GM23338 (cell line): Measurements from ENCODE around the gene GTPBP10. TPM values are rescaled to one million over a fixed set of nuclear protein-coding genes. Genes with fewer than 3 reads are reported as not detected.

Experiments
- ATAC-seq: fragments of 200-7000 bp; cut with Tn5 transposase; 3 replicates; pipeline ENCODE4 v1.9.1; 2020
- DNase-seq: peaks from one replicate; pipeline ENCODE4 v3.0.0-alpha.2; 2015; ENCODE audit warnings: low spot score
- H2AFZ ChIP-seq: fragments of 200-600 bp; sonication (generic); 2 replicates; pipeline ENCODE4 v1.8.0; 2016; ENCODE audit warnings: antibody characterized with exemption, mild to moderate bottlenecking, moderate library complexity
- H3F3A ChIP-seq: fragments of 200-600 bp; sonication (generic); replicated peaks from 2 replicates; pipeline ENCODE4 v1.8.0; 2017; ENCODE audit warnings: antibody characterized with exemption, mixed run types, low read depth
- H3K27ac ChIP-seq: fragments of 200-600 bp; sonication (generic); 2 replicates; pipeline ENCODE4 v1.6.1; 2016; ENCODE audit warnings: low read depth
- H3K27me3 ChIP-seq: fragments of 200-600 bp; sonication (generic); 2 replicates; pipeline ENCODE4 v1.8.0; 2016; ENCODE audit warnings: mild to moderate bottlenecking, mixed run types, moderate library complexity; ENCODE audit not compliant: insufficient read depth
- H3K36me3 ChIP-seq: fragments of 200-600 bp; sonication (generic); 2 replicates; pipeline ENCODE4 v1.8.0; 2016; ENCODE audit warnings: mild to moderate bottlenecking; ENCODE audit not compliant: insufficient read depth
- H3K4me1 ChIP-seq: fragments of 200-600 bp; sonication (generic); 2 replicates; pipeline ENCODE4 v1.8.0; 2016; ENCODE audit warnings: mild to moderate bottlenecking, moderate library complexity; ENCODE audit not compliant: insufficient read depth
- H3K4me2 ChIP-seq: fragments of 200-600 bp; sonication (generic); 2 replicates; pipeline ENCODE4 v1.7.1; 2017; ENCODE audit warnings: mixed run types
- H3K4me3 ChIP-seq: fragments of 200-600 bp; sonication (generic); 2 replicates; pipeline ENCODE4 v1.6.1; 2016; ENCODE audit warnings: mixed run types
- H3K79me2 ChIP-seq: fragments of 200-600 bp; sonication (generic); replicated peaks from 2 replicates; pipeline ENCODE4 v1.8.0; 2017; ENCODE audit warnings: mild to moderate bottlenecking; ENCODE audit not compliant: insufficient read depth
- H3K9me2 ChIP-seq: fragments of 200-600 bp; sonication (generic); 2 replicates; pipeline ENCODE4 v1.8.0; 2017; ENCODE audit not compliant: insufficient read depth
- H4K20me1 ChIP-seq: fragments of 200-600 bp; sonication (generic); replicated peaks from 2 replicates; pipeline ENCODE4 v1.8.0; 2017; ENCODE audit warnings: mild to moderate bottlenecking; ENCODE audit not compliant: insufficient read depth
- H3K27ac Mint-ChIP-seq: 2 replicates; pipeline ENCODE4 v1.8.0; 2020; ENCODE audit warnings: inconsistent platforms, mild to moderate bottlenecking, moderate library complexity, mixed read lengths
- H3K27me3 Mint-ChIP-seq: 3 replicates; pipeline ENCODE4 v1.8.0; 2022; ENCODE audit warnings: low read depth, mild to moderate bottlenecking, moderate library complexity, mixed read lengths, inconsistent platforms; ENCODE audit not compliant: insufficient read depth, poor library complexity
- H3K36me3 Mint-ChIP-seq: 3 replicates; pipeline ENCODE4 v1.8.0; 2021; ENCODE audit warnings: low read depth, mild to moderate bottlenecking, inconsistent platforms, moderate library complexity, mixed read lengths
- H3K4me1 Mint-ChIP-seq: 3 replicates; pipeline ENCODE4 v1.8.0; 2020; ENCODE audit warnings: mild to moderate bottlenecking, inconsistent platforms, mixed read lengths
- H3K4me3 Mint-ChIP-seq: 3 replicates; pipeline ENCODE4 v1.8.0; 2021; ENCODE audit warnings: moderate library complexity, mild to moderate bottlenecking, inconsistent platforms, mixed read lengths
- H3K9me3 Mint-ChIP-seq: 3 replicates; pipeline ENCODE4 v1.8.0; 2020; ENCODE audit warnings: moderate library complexity, mild to moderate bottlenecking, inconsistent platforms, mixed read lengths
- CREB1 ChIP-seq: fragments of 250-450 bp; sonication (Bioruptor Pico); IDR thresholded peaks from 2 replicates; pipeline ENCODE4 v1.5.0; 2020; ENCODE audit warnings: low read depth, mild to moderate bottlenecking, moderate library complexity
- EZH2 ChIP-seq: fragments of 200-600 bp; sonication (generic); IDR thresholded peaks from one replicate; pipeline ENCODE4 v1.8.0; 2017; ENCODE audit warnings: antibody characterized with exemption, mild to moderate bottlenecking, low read depth; ENCODE audit not compliant: unreplicated experiment
- JUNB ChIP-seq: IDR thresholded peaks from one replicate; pipeline ENCODE4 v1.6.1; 2016; ENCODE audit warnings: antibody characterized with exemption; ENCODE audit not compliant: unreplicated experiment
- NANOG ChIP-seq: IDR thresholded peaks from 2 replicates; pipeline ENCODE4 v1.6.1; 2016; ENCODE audit warnings: antibody characterized with exemption, borderline replicate concordance
- POLR2AphosphoS5 ChIP-seq: IDR thresholded peaks from 2 replicates; pipeline ENCODE4 v1.6.1; 2016; ENCODE audit warnings: antibody characterized with exemption, low read depth
- ZNF114 ChIP-seq: fragments of 250-450 bp; sonication (Bioruptor Pico); IDR thresholded peaks from 2 replicates; pipeline ENCODE4 v1.5.0; 2020; ENCODE audit warnings: mild to moderate bottlenecking, moderate library complexity
- ZNF331 ChIP-seq: fragments of 250-450 bp; sonication (Bioruptor Pico); IDR thresholded peaks from 2 replicates; pipeline ENCODE4 v1.5.0; 2020; ENCODE audit warnings: low read depth, mild to moderate bottlenecking, moderate library complexity
- polyA plus RNA-seq: library from polyadenylated mRNA; unstranded; fragments of >200 nt; fragmentation: Nextera tagmentation; extraction: Ambion mirVana; gene quantifications from 2 replicates; pipeline ENCODE4 v1.2.1, GENCODE V29; 2016
- total RNA-seq: library from RNA; depleted of rRNA; stranded (reverse); fragments of >200 nt; shearing (Covaris generic); gene quantifications from 2 replicates; pipeline ENCODE4 v1.2.3, GENCODE V29; 2014
- TF ChIP-seq, protein P1 (sequence below): fragments of 250-450 bp; sonication (Bioruptor Pico); IDR thresholded peaks from 2 replicates; pipeline ENCODE4 v1.5.0; 2020; ENCODE audit warnings: mild to moderate bottlenecking, moderate library complexity
- TF ChIP-seq, protein P2 (sequence below): IDR thresholded peaks from 2 replicates; pipeline ENCODE4 v1.6.1; 2016; ENCODE audit warnings: antibody characterized with exemption
- TF ChIP-seq, protein P3 (sequence below), 2 experiments: fragments of 200-600 bp in 1 of 2; sonication (generic) in 1 of 2; conservative IDR thresholded peaks; 2 replicates each; pipeline versions ENCODE4 v1.5.1 to v1.6.1; 2016 to 2017; ENCODE audit warnings: antibody characterized with exemption in 2 of 2, low read depth in 2 of 2, mild to moderate bottlenecking in 2 of 2, moderate library complexity in 1 of 2
- TF ChIP-seq, protein P4 (sequence below): IDR thresholded peaks from one replicate; pipeline ENCODE4 v1.6.1; 2018; ENCODE audit warnings: antibody characterized with exemption; ENCODE audit not compliant: unreplicated experiment

GTPBP10 gene
- total and polyA plus RNA-seq, 2 experiments from 2014 or later = 15.1 to 23.0 TPM

DNA sequence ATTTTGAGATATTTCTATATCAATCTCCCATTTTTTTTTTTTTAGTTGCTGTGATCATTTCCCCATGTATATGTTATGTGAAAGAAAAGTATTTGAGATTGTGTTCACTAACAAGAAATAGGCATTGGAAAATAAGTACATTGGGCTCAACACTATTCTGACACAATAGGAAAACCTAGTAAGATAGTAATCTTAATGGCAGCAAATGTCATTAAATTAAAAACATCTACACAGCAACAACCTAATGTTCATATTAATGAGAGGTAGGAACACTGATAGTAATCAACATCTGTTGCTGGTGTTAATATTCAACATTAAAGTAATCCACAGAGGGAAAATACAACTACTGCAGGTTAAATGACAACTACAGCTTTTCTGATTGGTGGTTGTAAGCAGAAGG is 1.5 kb upstream of the GTPBP10 start:
- Mint-ChIP-seq H3K4me3 (peak overlapping the region; percentile 95), H3K36me3 (peaks cover 2% of the 10 kb centered on the region; the same call in 1 of the 3 replicates), H3K4me1 (peaks cover 9% of the 10 kb centered on the region; the same call in 2 of the 3 replicates), H3K9me3 (no peaks in the 10 kb centered on the region), H3K27me3 (peaks cover 8% of the 10 kb centered on the region), H3K27ac (no peak overlapping the region)
- Histone ChIP-seq H3K36me3 (no peaks in the 10 kb centered on the region), H3K27ac (no peak overlapping the region), H3K4me3 (peak overlapping the region; percentile 83), H3K27me3 (no peaks in the 10 kb centered on the region), H2AFZ (peak overlapping the region; percentile 87), H3K4me2 (peak overlapping the region; percentile 91), H3K4me1 (no peaks in the 10 kb centered on the region), H4K20me1 (no peaks in the 10 kb centered on the region), H3K9me2 (no peaks in the 10 kb centered on the region), H3K79me2 (peaks cover 33% of the 10 kb centered on the region), H3F3A (no peaks in the 10 kb centered on the region)
- no peak for ATAC-seq
- no peak for DNase-seq
- TF ChIP-seq, protein P1, sequence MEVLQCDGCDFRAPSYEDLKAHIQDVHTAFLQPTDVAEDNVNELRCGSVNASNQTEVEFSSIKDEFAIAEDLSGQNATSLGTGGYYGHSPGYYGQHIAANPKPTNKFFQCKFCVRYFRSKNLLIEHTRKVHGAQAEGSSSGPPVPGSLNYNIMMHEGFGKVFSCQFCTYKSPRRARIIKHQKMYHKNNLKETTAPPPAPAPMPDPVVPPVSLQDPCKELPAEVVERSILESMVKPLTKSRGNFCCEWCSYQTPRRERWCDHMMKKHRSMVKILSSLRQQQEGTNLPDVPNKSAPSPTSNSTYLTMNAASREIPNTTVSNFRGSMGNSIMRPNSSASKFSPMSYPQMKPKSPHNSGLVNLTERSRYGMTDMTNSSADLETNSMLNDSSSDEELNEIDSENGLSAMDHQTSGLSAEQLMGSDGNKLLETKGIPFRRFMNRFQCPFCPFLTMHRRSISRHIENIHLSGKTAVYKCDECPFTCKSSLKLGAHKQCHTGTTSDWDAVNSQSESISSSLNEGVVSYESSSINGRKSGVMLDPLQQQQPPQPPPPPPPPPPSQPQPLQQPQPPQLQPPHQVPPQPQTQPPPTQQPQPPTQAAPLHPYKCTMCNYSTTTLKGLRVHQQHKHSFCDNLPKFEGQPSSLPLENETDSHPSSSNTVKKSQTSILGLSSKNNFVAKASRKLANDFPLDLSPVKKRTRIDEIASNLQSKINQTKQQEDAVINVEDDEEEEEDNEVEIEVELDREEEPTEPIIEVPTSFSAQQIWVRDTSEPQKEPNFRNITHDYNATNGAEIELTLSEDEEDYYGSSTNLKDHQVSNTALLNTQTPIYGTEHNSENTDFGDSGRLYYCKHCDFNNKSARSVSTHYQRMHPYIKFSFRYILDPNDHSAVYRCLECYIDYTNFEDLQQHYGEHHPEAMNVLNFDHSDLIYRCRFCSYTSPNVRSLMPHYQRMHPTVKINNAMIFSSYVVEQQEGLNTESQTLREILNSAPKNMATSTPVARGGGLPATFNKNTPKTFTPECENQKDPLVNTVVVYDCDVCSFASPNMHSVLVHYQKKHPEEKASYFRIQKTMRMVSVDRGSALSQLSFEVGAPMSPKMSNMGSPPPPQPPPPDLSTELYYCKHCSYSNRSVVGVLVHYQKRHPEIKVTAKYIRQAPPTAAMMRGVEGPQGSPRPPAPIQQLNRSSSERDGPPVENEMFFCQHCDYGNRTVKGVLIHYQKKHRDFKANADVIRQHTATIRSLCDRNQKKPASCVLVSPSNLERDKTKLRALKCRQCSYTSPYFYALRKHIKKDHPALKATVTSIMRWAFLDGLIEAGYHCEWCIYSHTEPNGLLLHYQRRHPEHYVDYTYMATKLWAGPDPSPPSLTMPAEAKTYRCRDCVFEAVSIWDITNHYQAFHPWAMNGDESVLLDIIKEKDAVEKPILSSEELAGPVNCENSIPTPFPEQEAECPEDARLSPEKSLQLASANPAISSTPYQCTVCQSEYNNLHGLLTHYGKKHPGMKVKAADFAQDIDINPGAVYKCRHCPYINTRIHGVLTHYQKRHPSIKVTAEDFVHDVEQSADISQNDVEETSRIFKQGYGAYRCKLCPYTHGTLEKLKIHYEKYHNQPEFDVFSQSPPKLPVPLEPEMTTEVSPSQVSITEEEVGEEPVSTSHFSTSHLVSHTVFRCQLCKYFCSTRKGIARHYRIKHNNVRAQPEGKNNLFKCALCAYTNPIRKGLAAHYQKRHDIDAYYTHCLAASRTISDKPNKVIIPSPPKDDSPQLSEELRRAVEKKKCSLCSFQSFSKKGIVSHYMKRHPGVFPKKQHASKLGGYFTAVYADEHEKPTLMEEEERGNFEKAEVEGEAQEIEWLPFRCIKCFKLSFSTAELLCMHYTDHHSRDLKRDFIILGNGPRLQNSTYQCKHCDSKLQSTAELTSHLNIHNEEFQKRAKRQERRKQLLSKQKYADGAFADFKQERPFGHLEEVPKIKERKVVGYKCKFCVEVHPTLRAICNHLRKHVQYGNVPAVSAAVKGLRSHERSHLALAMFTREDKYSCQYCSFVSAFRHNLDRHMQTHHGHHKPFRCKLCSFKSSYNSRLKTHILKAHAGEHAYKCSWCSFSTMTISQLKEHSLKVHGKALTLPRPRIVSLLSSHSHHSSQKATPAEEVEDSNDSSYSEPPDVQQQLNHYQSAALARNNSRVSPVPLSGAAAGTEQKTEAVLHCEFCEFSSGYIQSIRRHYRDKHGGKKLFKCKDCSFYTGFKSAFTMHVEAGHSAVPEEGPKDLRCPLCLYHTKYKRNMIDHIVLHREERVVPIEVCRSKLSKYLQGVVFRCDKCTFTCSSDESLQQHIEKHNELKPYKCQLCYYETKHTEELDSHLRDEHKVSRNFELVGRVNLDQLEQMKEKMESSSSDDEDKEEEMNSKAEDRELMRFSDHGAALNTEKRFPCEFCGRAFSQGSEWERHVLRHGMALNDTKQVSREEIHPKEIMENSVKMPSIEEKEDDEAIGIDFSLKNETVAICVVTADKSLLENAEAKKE (CRISPR knock-in tag) = no peak
- no peak for TF ChIP-seq JUNB
- TF ChIP-seq EZH2 = no peak
- TF ChIP-seq, protein P2, sequence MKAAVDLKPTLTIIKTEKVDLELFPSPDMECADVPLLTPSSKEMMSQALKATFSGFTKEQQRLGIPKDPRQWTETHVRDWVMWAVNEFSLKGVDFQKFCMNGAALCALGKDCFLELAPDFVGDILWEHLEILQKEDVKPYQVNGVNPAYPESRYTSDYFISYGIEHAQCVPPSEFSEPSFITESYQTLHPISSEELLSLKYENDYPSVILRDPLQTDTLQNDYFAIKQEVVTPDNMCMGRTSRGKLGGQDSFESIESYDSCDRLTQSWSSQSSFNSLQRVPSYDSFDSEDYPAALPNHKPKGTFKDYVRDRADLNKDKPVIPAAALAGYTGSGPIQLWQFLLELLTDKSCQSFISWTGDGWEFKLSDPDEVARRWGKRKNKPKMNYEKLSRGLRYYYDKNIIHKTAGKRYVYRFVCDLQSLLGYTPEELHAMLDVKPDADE = no peak
- no peak for TF ChIP-seq ZNF114
- no peak for TF ChIP-seq NANOG
- TF ChIP-seq, protein P3, sequence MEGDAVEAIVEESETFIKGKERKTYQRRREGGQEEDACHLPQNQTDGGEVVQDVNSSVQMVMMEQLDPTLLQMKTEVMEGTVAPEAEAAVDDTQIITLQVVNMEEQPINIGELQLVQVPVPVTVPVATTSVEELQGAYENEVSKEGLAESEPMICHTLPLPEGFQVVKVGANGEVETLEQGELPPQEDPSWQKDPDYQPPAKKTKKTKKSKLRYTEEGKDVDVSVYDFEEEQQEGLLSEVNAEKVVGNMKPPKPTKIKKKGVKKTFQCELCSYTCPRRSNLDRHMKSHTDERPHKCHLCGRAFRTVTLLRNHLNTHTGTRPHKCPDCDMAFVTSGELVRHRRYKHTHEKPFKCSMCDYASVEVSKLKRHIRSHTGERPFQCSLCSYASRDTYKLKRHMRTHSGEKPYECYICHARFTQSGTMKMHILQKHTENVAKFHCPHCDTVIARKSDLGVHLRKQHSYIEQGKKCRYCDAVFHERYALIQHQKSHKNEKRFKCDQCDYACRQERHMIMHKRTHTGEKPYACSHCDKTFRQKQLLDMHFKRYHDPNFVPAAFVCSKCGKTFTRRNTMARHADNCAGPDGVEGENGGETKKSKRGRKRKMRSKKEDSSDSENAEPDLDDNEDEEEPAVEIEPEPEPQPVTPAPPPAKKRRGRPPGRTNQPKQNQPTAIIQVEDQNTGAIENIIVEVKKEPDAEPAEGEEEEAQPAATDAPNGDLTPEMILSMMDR (conservative IDR thresholded peaks at IDR 0.05; ENCODE audit: low read depth in 2 of 2) = no peak
- TF ChIP-seq ZNF331 (CRISPR knock-in tag) = no peak
- TF ChIP-seq, protein P4, sequence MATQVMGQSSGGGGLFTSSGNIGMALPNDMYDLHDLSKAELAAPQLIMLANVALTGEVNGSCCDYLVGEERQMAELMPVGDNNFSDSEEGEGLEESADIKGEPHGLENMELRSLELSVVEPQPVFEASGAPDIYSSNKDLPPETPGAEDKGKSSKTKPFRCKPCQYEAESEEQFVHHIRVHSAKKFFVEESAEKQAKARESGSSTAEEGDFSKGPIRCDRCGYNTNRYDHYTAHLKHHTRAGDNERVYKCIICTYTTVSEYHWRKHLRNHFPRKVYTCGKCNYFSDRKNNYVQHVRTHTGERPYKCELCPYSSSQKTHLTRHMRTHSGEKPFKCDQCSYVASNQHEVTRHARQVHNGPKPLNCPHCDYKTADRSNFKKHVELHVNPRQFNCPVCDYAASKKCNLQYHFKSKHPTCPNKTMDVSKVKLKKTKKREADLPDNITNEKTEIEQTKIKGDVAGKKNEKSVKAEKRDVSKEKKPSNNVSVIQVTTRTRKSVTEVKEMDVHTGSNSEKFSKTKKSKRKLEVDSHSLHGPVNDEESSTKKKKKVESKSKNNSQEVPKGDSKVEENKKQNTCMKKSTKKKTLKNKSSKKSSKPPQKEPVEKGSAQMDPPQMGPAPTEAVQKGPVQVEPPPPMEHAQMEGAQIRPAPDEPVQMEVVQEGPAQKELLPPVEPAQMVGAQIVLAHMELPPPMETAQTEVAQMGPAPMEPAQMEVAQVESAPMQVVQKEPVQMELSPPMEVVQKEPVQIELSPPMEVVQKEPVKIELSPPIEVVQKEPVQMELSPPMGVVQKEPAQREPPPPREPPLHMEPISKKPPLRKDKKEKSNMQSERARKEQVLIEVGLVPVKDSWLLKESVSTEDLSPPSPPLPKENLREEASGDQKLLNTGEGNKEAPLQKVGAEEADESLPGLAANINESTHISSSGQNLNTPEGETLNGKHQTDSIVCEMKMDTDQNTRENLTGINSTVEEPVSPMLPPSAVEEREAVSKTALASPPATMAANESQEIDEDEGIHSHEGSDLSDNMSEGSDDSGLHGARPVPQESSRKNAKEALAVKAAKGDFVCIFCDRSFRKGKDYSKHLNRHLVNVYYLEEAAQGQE = no peak
- no peak for TF ChIP-seq POLR2AphosphoS5
- TF ChIP-seq CREB1 (CRISPR knock-in tag) = no peak
